NCI-H1048 (cell line): ENCODE results near the gene RIF1.

Source experiments
- DNase-seq: peaks from one replicate; lab custom pipeline; 2025; lab: John Stamatoyannopoulos, UW

The RIF1 gene

GRCh38 chr2:151518802-151519201, 109.1 kb downstream of the RIF1 start:
- DNase-seq: no peak

GRCh38 chr2:151520976-151521375, 111.3 kb downstream of the RIF1 start:
- DNase-seq: no peak

DNA sequence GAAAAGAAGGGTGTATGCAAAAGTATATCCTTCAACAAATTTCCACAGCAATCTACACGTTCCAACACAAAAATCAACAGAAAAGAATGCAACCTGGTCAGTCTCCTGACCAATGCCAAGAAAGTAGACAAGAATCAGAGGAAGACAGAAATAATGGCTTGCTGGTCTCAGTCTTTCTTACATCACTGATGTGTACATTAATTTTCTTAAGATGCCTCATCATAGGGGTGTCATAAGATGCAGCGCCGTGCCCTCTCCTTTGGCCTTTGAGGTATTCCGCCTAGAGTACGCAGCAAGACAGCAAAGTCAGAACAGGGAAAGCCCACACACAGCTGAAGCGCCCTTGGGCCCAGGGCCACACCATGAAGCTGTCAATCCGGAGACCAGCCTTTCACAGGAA, 112.9 kb downstream of the RIF1 start:
- DNase-seq: no peak

- DNase-seq: no peak
Measured at GRCh38 chr2:151523850-151524249, 114.1 kb downstream of the RIF1 start.

DNA sequence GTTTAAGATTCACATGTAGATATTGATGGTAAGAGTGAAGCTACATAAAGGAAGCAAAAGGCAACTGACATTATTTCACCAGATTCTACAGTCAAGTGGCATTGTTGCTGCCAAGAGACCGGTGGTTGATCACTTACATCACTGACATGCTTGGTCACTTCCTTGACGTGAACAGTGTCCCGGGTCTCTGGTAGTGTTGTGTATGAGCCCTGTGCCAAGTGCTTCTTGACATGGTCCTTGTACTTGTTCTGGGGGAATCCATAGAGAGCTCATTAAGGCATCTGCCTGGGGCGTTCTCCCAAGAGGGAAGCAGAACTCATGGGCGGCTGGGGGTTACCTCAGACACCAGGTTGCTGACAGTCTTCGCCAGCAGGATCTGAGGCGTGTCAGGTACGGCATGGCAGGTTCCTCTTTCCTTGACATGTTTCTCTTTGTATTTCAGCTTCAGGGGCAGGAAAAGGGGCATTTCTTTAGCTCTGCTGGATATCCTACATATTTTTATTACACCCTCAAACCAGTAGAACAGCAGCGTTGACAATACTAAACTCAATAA, 116.2 kb downstream of the RIF1 start:
- no peak for DNase-seq

GRCh38 chr2:151526572-151527090, 116.9 kb downstream of the RIF1 start:
- DNase-seq: no peak
